HG02798 (cell line): Measurements from ENCODE around the gene PARP14.
"Not testable (repeated sequence)": the region's sequence is repeated elsewhere in the genome, so short reads cannot be mapped to it uniquely, and the experiment has no call there.

Experiments used
- ATAC-seq: cut with Tn5 transposase; IDR thresholded peaks from one replicate; pipeline ENCODE4 v1.9.1; 2021; ENCODE audit warnings: mild to moderate bottlenecking; ENCODE audit not compliant: unreplicated experiment, poor library complexity

Gene PARP14

DNA sequence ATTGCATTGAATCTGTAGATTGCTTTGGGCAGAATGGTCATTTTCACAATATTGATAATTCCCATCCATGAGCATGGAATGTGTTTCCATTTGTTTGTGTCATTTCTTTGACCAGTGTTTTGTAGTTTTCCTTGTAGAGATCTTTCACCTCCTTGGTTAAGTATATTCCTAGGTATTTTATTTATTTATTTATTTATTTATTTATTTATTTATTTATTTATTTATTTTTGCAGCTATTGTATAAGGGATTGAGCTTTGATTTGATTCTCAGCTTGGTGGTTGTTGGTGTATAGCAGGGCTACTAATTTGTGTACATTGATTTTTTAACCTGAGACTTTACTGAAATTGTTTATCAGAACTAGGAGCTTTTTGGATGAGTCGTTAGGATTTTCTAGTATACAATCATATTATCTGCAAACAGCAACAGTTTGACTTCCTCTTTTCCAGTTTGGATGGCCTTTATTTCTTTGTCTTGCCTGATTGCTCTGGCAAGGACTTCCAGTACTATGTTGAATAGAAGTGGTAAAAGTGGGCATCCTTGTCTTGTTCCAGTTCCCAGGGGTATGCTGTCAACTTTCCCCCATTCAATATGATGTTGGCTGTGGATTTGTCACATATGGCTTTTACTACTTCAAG, 30.1 kb downstream of the PARP14 start:
- not testable (repeated sequence) for ATAC-seq

DNA sequence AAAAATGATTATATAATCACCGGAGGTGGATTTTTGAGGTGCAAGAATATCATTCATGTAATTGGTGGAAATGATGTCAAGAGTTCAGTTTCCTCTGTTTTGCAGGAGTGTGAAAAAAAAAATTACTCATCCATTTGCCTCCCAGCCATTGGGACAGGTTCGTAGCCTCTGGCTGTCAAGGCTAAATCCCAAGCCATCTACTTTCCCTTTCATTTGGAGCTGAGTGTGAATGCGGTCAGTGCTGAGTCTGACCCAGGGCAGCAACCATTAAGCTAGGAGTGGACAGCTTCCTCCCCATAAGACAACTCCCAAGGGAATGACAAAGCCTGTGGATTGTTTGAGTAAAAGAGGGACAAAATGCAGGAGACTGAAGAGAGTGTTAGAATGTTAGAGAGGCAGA, 33.6 kb downstream of the PARP14 start:
- no peak for ATAC-seq

DNA sequence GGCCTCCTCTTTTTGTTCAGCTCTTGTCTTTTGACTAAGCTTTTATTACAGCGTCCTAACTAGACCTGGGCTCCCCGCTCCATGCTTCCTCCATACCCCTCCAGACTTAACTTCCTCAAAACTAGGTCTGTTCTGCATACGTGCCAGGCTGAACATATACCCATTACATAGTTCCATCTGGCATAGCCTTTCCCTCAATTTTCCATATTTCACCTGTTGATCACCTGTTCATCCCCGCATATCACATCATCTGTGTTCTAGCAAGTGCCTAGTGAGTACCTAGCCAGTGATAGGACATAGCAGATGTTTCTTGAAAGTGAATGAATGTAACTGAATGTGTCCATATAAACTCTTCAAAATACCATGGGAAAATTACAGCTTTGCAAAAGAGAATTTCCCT, 36.0 kb downstream of the PARP14 start:
- ATAC-seq, result no peak

DNA sequence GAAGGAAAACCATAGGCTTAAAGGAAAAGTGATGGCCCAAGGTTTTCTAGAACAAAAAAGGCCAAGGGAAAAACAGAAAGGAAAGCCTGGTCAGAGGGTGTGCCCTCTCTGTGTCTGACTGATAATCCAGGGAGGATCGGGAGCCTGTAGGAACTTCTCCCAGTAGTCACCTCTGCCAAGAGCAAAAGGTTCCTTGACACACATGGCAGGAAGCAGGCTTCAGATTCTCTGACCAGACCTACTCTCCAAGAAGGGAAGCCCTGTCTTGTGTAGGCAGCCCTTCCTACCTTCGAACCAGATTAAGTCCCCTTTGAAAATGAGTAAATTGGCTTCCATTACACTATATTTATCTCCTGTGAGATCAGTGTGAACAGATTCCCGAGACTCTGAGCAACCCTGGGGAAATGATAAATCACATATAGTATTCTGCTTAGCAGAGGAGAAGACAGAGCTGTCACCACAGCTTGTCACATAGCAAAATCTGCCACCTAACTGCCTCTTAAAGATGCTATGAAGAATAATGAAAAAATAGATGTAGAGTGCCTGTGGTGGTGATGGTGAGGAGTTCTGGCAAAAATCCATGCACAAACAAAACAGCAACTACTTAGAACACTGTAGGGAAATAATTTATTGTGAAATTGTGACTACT, 38.8 kb downstream of the PARP14 start:
- ATAC-seq, result no peak

DNA sequence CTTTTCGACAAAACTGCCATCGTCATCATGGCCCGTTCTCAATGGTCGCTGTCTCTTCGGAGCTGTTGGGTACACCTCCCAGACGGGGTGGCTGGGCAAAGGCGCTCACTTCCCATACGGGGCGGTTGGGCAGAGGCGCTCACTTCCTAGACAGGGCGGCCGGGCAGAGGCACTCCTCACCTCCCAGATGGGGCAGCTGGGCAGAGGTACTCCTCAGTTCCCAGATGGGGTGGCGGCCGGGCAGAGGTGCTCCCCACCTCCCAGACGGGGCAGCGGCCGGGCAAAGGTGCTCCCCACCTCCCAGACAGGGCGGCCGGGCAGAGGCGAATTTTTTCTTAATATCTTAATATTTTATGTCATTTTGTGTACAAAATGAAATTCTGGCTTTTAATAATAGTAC, 44.5 kb downstream of the PARP14 start:
- no peak for ATAC-seq

DNA sequence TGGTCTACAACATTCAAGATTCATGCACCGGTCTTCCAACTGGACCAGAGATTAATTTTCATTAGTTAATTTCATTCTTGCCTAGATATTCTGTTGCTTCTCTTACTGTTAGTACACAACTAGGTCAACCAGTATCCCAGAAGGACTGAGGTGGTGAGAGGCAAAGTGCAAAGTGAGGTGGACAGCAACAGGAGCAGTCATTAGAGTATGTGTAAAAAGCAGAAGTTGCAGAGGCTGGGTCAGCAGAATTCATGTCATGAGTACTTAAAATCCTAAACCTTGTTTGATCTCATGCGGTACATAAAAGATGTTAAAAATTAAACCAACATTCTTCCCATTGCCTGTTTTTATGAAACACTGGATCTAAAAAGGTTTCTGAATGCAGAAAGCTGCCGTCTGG, 46.7 kb downstream of the PARP14 start:
- ATAC-seq, result no peak

DNA sequence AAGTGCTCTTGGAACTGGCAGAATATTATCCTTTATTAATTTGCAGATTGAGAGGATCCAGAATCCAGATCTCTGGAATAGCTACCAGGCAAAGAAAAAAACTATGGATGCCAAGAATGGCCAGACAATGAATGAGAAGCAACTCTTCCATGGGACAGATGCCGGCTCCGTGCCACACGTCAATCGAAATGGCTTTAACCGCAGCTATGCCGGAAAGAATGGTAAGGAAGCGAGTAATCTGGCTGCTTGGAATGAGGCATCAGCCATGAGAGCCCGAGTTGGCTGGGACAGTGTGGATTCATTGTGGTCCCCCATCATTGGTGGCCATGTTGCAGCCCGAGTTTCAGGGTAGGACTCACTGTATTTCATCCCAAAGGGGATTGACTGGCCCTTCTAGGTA, 47.1 kb downstream of the PARP14 start:
- ATAC-seq, result no peak

DNA sequence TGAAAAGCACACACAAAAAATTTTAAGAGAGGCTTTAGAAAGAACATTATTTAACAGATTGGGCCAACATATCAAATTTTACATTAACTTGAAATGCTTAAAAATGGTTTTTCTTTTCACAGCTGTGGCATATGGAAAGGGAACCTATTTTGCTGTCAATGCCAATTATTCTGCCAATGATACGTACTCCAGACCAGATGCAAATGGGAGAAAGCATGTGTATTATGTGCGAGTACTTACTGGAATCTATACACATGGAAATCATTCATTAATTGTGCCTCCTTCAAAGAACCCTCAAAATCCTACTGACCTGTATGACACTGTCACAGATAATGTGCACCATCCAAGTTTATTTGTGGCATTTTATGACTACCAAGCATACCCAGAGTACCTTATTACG, 47.5 kb downstream of the PARP14 start:
- ATAC-seq, result no peak

DNA sequence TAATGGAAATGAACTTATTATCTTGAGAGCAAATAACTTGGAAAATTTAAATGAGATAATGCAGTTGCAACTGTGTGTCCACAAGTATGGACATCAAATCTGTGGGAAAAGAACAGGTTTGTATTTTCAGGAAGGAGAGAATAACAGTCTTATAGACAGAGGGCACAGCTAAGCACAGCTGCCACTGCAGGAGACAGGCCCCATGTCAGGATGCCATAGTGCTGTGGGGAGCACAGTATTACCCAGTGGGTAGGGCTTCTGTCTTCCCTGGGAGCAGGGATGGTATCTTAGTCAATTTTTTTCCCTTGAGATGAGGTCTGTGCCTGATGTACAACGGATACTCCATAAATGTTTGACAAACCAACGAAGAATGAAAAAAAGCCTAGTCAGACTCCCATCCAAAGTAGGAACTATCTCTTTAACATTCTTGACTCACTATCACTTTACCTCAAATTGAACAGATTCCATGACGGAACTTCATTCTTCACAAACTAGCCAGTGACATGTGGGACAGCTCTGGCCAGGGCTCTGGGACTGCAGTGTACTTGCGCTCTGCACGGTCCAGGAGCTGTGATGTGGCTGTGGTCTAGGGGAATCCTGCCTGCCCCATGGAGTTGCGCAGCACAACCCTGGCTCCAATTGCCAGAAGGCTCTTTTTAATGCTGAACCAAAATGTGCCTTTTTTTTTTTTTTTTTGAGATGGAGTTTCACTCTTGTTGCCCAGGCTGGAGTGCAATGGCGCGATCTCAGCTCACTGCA, 48.3 kb downstream of the PARP14 start:
- ATAC-seq, result no peak

DNA sequence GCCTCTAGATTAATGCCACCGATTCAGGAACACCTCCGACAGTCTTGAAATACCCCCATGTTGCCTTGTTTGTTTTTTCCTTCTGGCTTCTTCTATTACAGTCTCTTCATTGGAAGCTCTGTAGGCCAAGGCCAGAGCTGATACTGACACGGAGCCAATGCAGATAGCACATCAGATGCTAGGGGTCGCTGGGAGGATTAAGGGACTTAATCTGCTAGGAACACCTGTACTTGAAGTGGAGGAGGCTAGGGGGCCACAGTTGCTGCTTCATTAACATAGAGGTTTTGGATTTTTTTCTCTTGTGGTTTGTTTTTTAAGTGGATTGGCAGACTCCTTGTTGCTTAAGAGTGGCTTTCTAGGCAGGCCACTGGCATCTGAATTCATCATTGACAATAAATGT, 49.6 kb downstream of the PARP14 start:
- no peak for ATAC-seq

DNA sequence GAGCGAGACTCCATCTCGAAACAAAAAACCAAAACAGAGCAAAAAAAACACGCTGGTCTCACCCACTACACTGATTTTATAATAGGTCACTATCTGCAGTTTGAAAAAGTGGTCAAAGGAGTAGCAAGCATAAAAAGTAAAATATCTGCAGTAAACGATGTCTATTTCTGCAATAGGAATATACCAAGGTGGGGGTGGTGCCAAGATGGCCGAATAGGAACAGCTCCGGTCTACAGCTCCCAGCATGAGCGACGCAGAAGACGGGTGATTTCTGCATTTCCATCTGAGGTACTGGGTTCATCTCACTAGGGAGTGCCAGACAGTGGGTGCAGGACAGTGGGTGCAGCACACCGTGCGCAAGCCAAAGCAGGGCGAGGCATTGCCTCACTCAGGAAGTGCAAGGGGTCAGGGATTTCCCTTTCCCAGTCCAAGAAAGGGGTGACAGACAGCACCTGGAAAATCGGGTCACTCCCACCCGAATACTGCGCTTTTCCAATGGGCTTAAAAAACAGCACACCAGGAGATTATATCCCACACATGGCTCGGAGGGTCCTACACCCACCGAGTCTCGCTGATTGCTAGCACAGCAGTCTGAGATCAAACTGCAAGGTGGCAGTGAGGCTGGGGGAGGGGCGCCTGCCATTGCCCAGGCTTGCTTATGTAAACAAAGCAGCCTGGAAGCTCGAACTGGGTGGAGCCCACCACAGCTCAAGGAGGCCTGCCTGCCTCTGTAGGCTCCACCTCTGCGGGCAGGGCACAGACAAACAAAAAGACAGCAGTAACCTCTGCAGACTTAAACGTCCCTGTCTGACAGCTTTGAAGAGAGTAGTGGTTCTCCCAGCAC, 52.3 kb downstream of the PARP14 start:
- ATAC-seq, result not testable (repeated sequence)

DNA sequence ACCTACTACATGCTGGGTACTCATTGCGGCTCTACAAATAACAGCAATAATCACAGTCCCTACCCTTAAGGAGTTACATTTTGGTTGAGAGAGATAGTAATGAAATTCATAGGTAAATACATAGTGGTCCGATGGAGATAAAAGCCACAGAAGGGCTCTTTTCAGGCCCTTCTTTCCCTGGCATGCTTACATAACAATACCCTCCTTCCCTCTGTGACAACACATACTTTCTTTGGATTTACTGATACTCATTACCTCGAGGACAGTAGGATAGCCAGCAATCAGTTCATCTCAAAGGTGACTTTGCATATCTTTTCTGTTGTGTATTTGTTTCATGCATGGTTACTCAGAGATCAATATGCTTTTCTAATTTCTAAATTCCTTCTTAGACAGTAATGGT, 58.5 kb downstream of the PARP14 start:
- no peak for ATAC-seq

DNA sequence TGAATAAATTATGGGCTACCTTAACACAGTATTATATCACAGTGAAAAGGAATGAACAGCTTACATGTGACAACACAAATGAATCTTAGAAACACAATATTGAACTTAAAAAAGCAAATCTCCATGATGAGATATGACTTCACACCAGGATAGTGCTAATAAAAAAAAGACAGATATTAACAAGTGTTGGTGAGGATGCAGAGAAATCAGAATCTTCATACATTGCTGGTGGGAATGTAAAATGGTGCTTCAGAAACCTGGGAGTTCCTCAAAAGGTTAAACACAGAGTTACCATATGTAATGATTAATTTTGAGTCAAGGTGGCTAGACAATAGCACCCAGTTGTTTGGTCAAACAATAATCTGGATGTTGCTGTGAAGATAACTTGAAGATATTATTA, 61.6 kb downstream of the PARP14 start:
- ATAC-seq, result no peak

DNA sequence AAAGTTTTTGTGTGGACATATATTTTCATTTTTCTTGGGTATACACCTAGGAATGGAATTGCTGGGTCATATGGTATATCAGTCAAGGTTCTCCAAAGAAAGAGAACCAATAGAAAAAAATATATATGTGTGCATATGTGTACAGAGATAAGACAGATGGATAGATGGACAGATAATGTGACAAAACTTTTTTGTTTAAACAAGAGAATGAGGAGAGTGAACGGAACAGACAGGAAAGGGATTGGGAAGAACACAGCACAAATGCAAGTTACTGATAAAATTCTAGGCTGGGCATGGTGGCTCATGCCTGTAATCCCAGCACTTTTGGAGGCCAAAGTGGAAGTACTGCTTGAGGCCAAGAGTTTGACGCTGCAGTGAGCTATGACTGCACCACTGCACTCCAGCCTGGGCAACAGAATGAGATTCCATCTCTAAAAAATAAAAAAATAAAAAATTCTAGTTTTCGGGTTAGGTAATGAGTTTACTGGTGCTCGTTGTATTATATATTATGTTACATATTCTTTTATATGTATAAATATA, 63.0 kb downstream of the PARP14 start:
- ATAC-seq, result no peak

DNA sequence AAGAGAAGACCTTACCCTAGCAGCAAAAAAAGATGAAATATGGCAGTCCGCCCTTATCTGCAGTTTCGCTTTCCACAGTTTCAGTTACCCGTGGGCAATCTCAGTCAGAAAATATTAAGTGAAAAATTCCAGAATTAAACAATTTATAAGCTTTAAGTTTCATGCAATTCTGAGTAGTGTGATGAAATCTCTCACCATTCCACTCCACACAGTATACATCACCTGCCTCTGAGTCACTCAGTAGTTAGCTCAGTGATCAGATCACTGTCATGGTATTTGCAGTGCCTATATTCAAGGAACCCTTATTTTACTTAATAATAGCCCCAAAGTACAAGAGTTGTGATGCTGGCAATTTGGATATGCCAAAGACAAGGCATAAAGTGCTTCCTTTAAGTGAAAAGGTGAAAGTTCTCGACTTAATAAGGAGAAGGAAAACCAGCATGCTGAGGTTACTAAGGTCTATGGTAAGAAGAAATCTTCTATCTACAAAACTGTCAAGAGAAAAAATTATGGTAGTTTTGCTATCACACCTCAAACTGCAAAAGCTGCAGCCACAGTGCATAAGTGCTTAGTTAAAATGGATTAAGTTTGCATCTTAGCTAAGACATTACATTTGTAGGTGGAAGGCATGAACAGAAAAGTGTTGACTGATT, 64.9 kb downstream of the PARP14 start:
- no peak for ATAC-seq

DNA sequence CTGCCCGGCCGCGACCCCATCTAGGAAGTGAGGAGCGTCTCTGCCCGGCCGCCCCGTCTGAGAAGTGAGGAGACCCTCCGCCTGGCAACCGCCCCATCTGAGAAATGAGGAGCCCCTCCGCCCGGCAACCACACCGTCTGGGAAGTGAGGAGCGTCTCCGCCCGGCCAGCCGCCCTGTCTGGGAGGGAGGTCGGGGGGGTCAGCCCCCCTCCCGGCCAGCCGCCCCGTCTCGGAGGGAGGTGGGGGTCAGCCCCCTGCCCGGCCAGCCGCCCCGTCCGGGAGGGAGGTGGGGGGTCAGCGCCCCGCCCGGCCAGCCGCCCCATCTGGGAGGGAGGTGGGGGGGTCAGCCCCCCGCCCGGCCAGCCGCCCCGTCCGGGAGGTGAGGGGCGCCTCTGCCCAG, 66.7 kb downstream of the PARP14 start:
- ATAC-seq, result not testable (repeated sequence)

DNA sequence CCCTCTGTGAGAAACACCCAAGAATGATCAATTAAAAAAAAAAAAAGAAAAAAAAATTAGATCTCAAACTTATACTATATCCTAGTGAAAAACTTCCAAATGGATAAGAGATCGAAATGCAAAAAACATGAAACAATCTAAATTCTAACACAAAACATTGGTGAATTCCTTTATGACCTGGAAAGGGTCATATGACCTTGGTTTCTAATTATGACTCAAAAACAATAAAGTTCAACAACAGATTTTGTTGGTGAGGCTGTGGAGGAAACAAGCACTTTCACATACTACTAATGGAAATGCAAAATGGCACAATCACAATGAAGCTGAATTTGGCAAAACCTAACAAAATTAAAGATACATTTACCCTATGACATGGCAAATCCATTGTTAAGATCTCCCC, 67.7 kb downstream of the PARP14 start:
- ATAC-seq, result no peak

DNA sequence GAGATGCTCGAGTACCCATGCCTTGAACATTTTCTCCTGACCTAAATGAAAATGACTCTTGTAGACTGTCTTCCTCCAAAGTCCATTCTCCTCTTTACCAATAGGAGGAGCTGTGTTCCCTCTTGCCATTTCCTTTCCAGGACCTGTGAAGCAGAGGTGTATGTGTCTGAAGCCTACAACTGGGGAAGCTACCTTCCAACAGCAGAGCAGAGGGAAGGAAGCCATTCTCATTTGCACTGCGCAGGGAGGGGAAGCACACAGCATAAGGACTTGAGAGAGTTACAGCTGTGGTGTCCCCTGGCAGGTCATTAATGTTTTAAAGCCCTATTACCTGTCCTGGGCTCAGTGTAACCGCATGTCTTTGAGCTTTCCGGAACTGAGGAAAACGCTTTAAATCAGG, 74.3 kb downstream of the PARP14 start:
- peak; percentile 72 for ATAC-seq

DNA sequence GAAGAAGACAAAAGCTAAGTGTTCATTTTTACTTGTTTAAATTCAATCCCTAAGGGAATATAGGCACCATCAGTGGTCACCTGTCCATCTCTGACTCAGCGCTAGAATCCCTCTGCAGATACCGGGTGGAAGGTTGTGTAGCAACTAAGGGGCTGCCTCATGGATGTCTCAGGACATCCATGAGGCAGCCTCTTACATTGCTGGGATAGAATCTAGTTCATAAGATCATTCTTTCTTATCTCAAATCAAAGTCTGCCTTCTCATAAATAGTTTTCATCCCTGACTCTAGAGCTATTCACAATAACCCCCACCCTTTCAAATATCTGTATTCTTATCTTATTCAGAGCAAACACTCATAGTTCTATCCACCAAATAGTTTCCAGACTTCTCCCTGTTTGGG, 74.9 kb downstream of the PARP14 start:
- no peak for ATAC-seq
